H9 (cell line): ENCODE results near the gene ACSL3. TPM values are rescaled to one million over a fixed set of nuclear protein-coding genes. Genes with fewer than 3 reads are reported as not detected.

Experiments
- DNase-seq: peaks from one replicate; pipeline ENCODE4 v3.0.0-alpha.2; 2017
- H2AFZ ChIP-seq: one replicate; pipeline ENCODE4 v1.6.1; 2013; ENCODE audit warnings: mild to moderate bottlenecking, low read length, control low read depth, moderate library complexity
- H2AK5ac ChIP-seq: 2 replicates; pipeline ENCODE4 v1.6.1; 2013; ENCODE audit warnings: low read length, control low read depth, mixed read lengths; ENCODE audit not compliant: insufficient read length
- H2BK120ac ChIP-seq: one replicate; pipeline ENCODE4 v1.6.1; 2013; ENCODE audit warnings: low read depth, mild to moderate bottlenecking, low read length, control low read depth, inconsistent platforms; ENCODE audit not compliant: poor library complexity, severe bottlenecking
- H2BK12ac ChIP-seq: 2 replicates; pipeline ENCODE4 v1.6.1; 2013; ENCODE audit warnings: low read length, control low read depth, mixed read lengths, low read depth; ENCODE audit not compliant: insufficient read length
- H2BK15ac ChIP-seq: 2 replicates; pipeline ENCODE4 v1.6.1; 2013; ENCODE audit warnings: low read depth, low read length, control low read depth
- H2BK20ac ChIP-seq: one replicate; pipeline ENCODE4 v1.6.1; 2013; ENCODE audit warnings: low read depth, mild to moderate bottlenecking, low read length, control low read depth, inconsistent platforms; ENCODE audit not compliant: poor library complexity, severe bottlenecking
- H2BK5ac ChIP-seq: 2 replicates; pipeline ENCODE4 v1.6.1; 2013; ENCODE audit warnings: low read length, control low read depth, mixed read lengths; ENCODE audit not compliant: insufficient read length
- H3K14ac ChIP-seq: 2 replicates; pipeline ENCODE4 v1.6.1; 2013; ENCODE audit warnings: low read length, control low read depth; ENCODE audit not compliant: insufficient read depth
- H3K18ac ChIP-seq: 2 replicates; pipeline ENCODE4 v1.6.1; 2013; ENCODE audit warnings: low read depth, mild to moderate bottlenecking, mixed read lengths, low read length, control low read depth; ENCODE audit not compliant: insufficient read length
- H3K23ac ChIP-seq: 2 replicates; pipeline ENCODE4 v1.6.1; 2013; ENCODE audit warnings: low read length, control low read depth, mixed read lengths, low read depth; ENCODE audit not compliant: insufficient read length
- H3K23me2 ChIP-seq: 2 replicates; pipeline ENCODE4 v1.6.1; 2013; ENCODE audit warnings: low read depth, mild to moderate bottlenecking, mixed read lengths, low read length, control low read depth; ENCODE audit not compliant: insufficient read length, poor library complexity, severe bottlenecking
- H3K27ac ChIP-seq: 2 replicates; pipeline ENCODE4 v1.5.1; 2013; ENCODE audit warnings: low read length, control low read depth, mixed read lengths, low read depth; ENCODE audit not compliant: insufficient read length
- H3K27me3 ChIP-seq: 2 replicates; pipeline ENCODE4 v1.6.1; 2013; ENCODE audit warnings: low read length, control low read depth, inconsistent platforms; ENCODE audit not compliant: insufficient read depth
- H3K4ac ChIP-seq: 2 replicates; pipeline ENCODE4 v1.6.1; 2013; ENCODE audit warnings: low read depth, mild to moderate bottlenecking, control low read depth, inconsistent platforms, low read length, moderate library complexity
- H3K4me1 ChIP-seq: 2 replicates; pipeline ENCODE4 v1.6.1; 2013; ENCODE audit warnings: low read length, control low read depth, inconsistent platforms; ENCODE audit not compliant: insufficient read depth
- H3K4me2 ChIP-seq: 2 replicates; pipeline ENCODE4 v1.6.1; 2013; ENCODE audit warnings: low read length, control low read depth, mixed read lengths; ENCODE audit not compliant: insufficient read length, insufficient read depth
- H3K56ac ChIP-seq: 2 replicates; pipeline ENCODE4 v1.6.1; 2013; ENCODE audit warnings: low read depth, mild to moderate bottlenecking, mixed read lengths, low read length, control low read depth; ENCODE audit not compliant: insufficient read length
- H3K79me1 ChIP-seq: 2 replicates; pipeline ENCODE4 v1.6.1; 2013; ENCODE audit warnings: low read depth, mild to moderate bottlenecking, moderate library complexity, low read length, control low read depth, inconsistent platforms; ENCODE audit not compliant: insufficient read depth, poor library complexity, severe bottlenecking
- H3K79me2 ChIP-seq: 2 replicates; pipeline ENCODE4 v1.6.1; 2013; ENCODE audit warnings: low read length, control low read depth, inconsistent platforms; ENCODE audit not compliant: insufficient read depth
- H3K9ac ChIP-seq: 2 replicates; pipeline ENCODE4 v1.6.1; 2013; ENCODE audit warnings: low read length, control low read depth, mixed read lengths; ENCODE audit not compliant: insufficient read length; ENCODE audit errors: extremely low read depth
- H3K9me3 ChIP-seq: one replicate; pipeline ENCODE4 v1.6.1; 2013; ENCODE audit warnings: low read depth, low read length, inconsistent platforms; ENCODE audit not compliant: control insufficient read depth
- H3T11ph ChIP-seq: one replicate; pipeline ENCODE4 v1.6.1; 2013; ENCODE audit warnings: mild to moderate bottlenecking, low read length, control low read depth, inconsistent platforms
- H4K20me1 ChIP-seq: one replicate; pipeline ENCODE4 v1.6.1; 2013; ENCODE audit not compliant: control insufficient read depth, insufficient read length, insufficient read depth
- H4K5ac ChIP-seq: 2 replicates; pipeline ENCODE4 v1.6.1; 2013; ENCODE audit warnings: low read depth, mild to moderate bottlenecking, mixed read lengths, low read length, control low read depth; ENCODE audit not compliant: insufficient read length
- H4K8ac ChIP-seq: replicated peaks from 2 replicates; pipeline ENCODE4 v1.6.1; 2013; ENCODE audit warnings: low read length, control low read depth, mixed read lengths, low read depth; ENCODE audit not compliant: insufficient read length
- H4K91ac ChIP-seq: 2 replicates; pipeline ENCODE4 v1.6.1; 2013; ENCODE audit warnings: low read depth, mild to moderate bottlenecking, moderate library complexity, mixed read lengths, low read length, control low read depth; ENCODE audit not compliant: insufficient read length
- H3K27ac Mint-ChIP-seq, 3 experiments: 2 replicates in 2 of 3; 3 replicates in 1 of 3; pipeline ENCODE4 v1.8.0; 2020 to 2021; ENCODE audit warnings: mixed read lengths in 3 of 3, mild to moderate bottlenecking in 1 of 3, moderate library complexity in 1 of 3
- H3K27me3 Mint-ChIP-seq: 2 replicates; pipeline ENCODE4 v1.8.0; 2021; ENCODE audit warnings: low read depth, mild to moderate bottlenecking, moderate library complexity, mixed read lengths
- H3K36me3 Mint-ChIP-seq, 3 experiments: 2 replicates in 2 of 3; 3 replicates in 1 of 3; pipeline ENCODE4 v1.8.0; 2020 to 2021; ENCODE audit warnings: low read depth in 3 of 3, mixed read lengths in 3 of 3; ENCODE audit not compliant: insufficient read depth in 1 of 3
- H3K4me1 Mint-ChIP-seq, 2 experiments: 2 replicates each; pipeline ENCODE4 v1.8.0; 2020; ENCODE audit warnings: mixed read lengths in 2 of 2
- H3K4me3 Mint-ChIP-seq, 2 experiments: 2 replicates in 1 of 2; 3 replicates in 1 of 2; pipeline ENCODE4 v1.8.0; 2020 to 2021; ENCODE audit warnings: mild to moderate bottlenecking in 2 of 2, mixed read lengths in 2 of 2, moderate library complexity in 1 of 2
- H3K9me3 Mint-ChIP-seq, 2 experiments: 2 replicates in 1 of 2; 3 replicates in 1 of 2; pipeline ENCODE4 v1.8.0; 2020; ENCODE audit warnings: mild to moderate bottlenecking in 2 of 2, mixed read lengths in 2 of 2, moderate library complexity in 1 of 2
- WGBS: extraction: QIAGEN DNeasy Blood & Tissue Kit; methylation state at CpG from one replicate; pipeline ENCODE4 v1.1.7; 2013; ENCODE audit warnings: missing lambda C conversion rate, low lambda C conversion rate, mixed read lengths; ENCODE audit not compliant: insufficient read length; ENCODE audit errors: extremely low coverage; 5-methylcytosine and 5-hydroxymethylcytosine counted together
- total RNA-seq: library from RNA; stranded (reverse); gene quantifications from 2 replicates; pipeline ENCODE4 v1.2.1, GENCODE V29; 2021
- TF ChIP-seq, protein P1 (sequence below): fragments of 200-600 bp; sonication (generic); conservative IDR thresholded peaks from 3 replicates; pipeline ENCODE4 v1.8.0; 2021; ENCODE audit warnings: antibody characterized with exemption, mild to moderate bottlenecking

ACSL3 gene
- total RNA-seq, 1 experiment from 2014 or later, result 60.9 TPM

- Histone ChIP-seq H3K9me3 (no peaks in the 10 kb centered on the region), H3K79me2 (no peaks in the 10 kb centered on the region), H2BK5ac (no peak overlapping the region), H4K91ac (no peak overlapping the region), H2BK15ac (no peak overlapping the region), H3K27ac (no peak overlapping the region), H3K4me2 (no peak overlapping the region), H3K23ac (no peak overlapping the region), H3K23me2 (no peaks in the 10 kb centered on the region), H2BK12ac (no peak overlapping the region), H3K79me1 (no peaks in the 10 kb centered on the region), H2AFZ (no peak overlapping the region), H2AK5ac (no peak overlapping the region), H2BK120ac (no peak overlapping the region), H3K56ac (no peak overlapping the region), H4K20me1 (no peaks in the 10 kb centered on the region), H3K14ac (no peak overlapping the region), H3T11ph (no peak overlapping the region), H2BK20ac (no peak overlapping the region), H3K18ac (no peak overlapping the region), H3K27me3 (no peaks in the 10 kb centered on the region), H3K9ac (no peak overlapping the region), H3K4me1 (no peaks in the 10 kb centered on the region), H3K4ac (no peak overlapping the region), H4K8ac (no peak overlapping the region), H4K5ac (no peak overlapping the region)
- TF ChIP-seq, protein P1, sequence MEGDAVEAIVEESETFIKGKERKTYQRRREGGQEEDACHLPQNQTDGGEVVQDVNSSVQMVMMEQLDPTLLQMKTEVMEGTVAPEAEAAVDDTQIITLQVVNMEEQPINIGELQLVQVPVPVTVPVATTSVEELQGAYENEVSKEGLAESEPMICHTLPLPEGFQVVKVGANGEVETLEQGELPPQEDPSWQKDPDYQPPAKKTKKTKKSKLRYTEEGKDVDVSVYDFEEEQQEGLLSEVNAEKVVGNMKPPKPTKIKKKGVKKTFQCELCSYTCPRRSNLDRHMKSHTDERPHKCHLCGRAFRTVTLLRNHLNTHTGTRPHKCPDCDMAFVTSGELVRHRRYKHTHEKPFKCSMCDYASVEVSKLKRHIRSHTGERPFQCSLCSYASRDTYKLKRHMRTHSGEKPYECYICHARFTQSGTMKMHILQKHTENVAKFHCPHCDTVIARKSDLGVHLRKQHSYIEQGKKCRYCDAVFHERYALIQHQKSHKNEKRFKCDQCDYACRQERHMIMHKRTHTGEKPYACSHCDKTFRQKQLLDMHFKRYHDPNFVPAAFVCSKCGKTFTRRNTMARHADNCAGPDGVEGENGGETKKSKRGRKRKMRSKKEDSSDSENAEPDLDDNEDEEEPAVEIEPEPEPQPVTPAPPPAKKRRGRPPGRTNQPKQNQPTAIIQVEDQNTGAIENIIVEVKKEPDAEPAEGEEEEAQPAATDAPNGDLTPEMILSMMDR, result no peak
- no peaks in the 10 kb centered on the region for H3K27me3 Mint-ChIP-seq
- DNase-seq, result no peak
- no peak overlapping the region for H3K4me3 Mint-ChIP-seq
- peaks cover 0 to 4% of the 10 kb centered on the region in 2 experiments; a peak in 2 of 5 replicates for H3K9me3 Mint-ChIP-seq
- peaks cover 0 to 4% (median 0%) of the 10 kb centered on the region in 3 experiments; a peak in 1 of 7 replicates for H3K36me3 Mint-ChIP-seq
- H3K4me1 Mint-ChIP-seq, result peaks cover 4 to 5% of the 10 kb centered on the region in 2 experiments; a peak in 3 of 4 replicates
- no CpG with 5 or more reads among the region's 13 CpGs for WGBS
- no peak overlapping the region for H3K27ac Mint-ChIP-seq
These were observed 89.9 kb downstream of the ACSL3 start for GRCh38 chr2:222950638-222951285.
